Endometrial microvascular endothelial cells (primary cell): ENCODE measurements around the gene ATP2A2. TPM values are rescaled to one million over a fixed set of nuclear protein-coding genes. Genes with fewer than 3 reads are reported as not detected.
"Not testable (repeated sequence)": the region's sequence is repeated elsewhere in the genome, so short reads cannot be mapped to it uniquely, and the experiment has no call there.

Source experiments
- in situ Hi-C: cut with HindIII; loops from 2 replicates; pipeline ENCODE4 v1.10.0; 2017; ENCODE audit warnings: low sequenced_read_pairs, low pct_unique_long_range_greater_than_20kb; ENCODE audit errors: inconsistent ontology term
- total RNA-seq: library from RNA; depleted of rRNA; stranded (reverse); fragments of >200 nt; gene quantifications from one replicate; pipeline ENCODE4 v1.2.3, GENCODE V29; 2015; ENCODE audit errors: inconsistent ontology term

The ATP2A2 gene
- total RNA-seq, 1 donor from 2014 or later: 144 TPM

DNA sequence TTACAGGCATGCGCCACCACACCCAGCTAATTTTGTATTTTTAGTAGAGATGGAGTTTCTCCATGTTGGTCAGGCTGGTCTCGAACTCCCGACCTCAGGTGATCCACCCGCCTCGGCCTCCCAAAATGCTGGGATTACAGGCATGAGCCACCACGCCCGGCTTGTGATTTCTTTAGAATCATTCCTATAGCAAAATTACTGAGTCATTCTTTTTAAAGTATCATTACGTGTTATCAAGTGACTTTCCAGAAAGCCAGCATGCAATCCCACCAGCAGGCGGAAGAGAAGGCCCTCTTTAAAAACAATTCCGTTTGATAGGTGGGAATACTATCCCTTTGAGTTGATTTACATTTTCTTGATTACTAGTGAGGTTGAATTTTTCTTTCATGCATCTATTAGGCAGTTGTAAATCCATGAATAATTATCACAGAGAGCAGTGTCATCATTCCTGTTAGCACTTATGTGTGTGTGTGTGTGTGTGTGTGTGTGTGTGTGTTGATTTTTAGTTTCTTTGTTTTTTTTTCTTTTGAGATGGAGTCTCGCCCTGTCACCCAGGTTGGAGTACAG is 25.1 kb upstream of the ATP2A2 start:
- in situ Hi-C loops: not testable (repeated sequence)

DNA sequence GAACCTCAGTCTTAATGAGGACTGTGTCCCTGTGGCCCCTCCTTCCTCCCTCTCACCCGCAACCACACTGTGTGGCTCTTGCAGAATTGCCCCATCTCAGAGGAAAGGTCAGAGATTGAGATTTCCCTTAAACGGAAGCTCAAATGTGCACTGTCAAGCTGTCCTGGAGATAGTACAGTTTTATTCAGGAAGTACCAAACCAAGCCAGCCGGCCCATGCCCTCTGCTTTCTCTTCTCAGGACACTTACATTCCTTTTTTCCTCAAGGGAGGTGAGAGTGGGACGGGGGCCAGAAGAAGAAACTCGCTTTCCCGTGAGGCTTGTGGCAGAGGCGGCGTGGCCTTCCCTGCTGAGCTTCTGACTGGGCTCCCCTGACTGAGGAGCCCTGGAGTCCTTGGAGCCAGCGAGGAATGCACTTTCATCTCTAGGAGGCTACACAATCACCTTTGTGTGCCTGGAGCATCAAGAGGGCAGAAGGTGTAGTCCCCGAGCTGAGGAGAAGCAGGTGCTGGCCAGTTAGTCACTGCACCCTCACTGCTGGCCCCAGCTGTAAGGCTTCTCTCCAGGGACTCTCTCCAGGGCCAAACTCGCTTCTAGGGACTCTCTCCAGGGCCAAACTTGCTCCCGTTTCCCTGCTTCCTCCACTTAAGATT is 24.1 kb upstream of the ATP2A2 start:
- in situ Hi-C loops: no loop called here

DNA sequence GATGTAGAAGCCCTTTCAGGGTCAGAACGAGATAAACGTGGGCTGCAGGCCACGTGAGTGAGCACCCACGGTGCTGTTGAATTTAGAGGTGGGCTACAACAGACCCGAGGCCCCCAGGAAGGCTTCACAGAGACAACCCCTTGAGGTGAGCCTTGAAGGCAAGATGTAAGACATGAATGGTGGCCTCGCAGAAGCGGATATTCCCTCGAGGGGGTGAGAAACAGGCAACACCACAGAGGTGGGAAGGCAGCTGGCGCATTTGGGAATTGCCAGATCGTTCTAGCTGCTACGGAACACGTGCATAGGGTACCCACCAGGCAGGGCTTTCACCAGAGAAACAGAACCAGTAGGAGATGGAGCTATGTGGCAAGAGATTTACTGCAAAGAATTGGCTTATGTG is 22.6 kb upstream of the ATP2A2 start:
- in situ Hi-C loops: no loop called here

DNA sequence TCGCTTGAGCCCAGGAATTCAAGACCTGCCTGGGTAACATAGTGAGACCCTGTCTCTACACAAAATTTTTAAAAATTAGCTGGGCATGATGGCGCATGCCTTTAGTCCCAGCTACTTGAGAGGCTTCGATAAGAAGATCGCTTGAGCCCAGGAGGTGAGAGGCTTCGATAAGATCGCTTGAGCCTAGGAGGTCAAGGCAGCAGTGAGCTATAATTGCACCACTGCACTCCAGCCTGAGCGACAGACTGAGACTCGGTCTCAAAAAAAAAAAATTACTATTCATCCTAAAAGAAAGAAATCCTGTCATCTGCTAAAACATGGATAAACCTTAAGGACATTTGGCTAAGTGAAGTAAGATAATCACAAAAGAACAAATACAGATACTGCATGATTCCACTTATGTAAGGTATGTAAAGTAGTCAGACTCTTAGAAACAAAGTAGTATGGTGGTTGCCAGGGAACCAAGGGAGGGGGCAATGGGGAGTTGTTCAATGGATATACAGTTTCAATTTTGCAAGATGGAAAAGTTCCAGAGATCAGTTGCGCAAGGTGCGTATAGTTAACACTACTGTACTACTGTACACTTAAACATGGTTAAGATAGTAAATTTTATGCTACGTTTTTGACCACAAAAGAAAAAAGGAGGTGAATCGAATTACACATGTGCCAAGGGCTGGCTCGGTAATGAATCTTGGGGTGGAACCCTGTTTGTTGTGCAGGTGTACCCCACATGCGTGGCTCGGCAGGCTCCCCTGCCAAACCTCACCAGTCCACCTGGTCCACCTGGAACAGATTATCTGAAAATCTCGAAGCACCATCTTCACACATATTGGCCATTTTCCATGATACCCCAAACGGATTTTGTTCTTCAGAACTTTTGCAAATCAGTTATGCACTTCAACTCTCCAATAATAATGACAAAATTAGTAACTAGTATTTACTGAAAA is 18.3 kb upstream of the ATP2A2 start:
- in situ Hi-C loops: no loop called here

DNA sequence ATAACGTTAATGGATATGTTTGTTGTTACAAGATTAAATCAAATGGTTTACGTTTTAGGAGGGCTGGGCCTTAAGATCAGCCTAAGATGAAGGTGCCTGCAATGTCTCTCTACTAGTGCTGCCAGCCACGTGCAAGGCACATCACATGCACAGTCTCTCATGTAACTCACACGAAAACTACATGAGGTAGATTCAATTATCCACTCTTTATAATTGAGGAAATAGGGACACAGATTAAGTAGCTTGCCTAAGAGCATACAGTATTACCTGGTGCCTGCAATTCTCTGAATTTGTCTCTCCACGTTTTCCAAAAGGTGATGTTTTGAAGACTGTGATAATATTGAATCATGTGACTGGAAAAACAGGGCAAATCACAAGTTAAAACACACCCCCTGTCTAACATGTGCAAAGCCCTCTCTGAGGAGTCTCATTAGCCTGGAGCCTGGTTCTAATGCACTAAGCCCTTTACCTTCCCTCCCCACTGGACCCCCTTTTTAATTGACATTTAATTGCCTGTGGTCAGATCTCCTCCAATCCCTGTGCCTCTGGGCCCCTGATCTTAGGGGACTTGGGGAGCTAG is 14.6 kb upstream of the ATP2A2 start:
- in situ Hi-C loops: no loop called here

DNA sequence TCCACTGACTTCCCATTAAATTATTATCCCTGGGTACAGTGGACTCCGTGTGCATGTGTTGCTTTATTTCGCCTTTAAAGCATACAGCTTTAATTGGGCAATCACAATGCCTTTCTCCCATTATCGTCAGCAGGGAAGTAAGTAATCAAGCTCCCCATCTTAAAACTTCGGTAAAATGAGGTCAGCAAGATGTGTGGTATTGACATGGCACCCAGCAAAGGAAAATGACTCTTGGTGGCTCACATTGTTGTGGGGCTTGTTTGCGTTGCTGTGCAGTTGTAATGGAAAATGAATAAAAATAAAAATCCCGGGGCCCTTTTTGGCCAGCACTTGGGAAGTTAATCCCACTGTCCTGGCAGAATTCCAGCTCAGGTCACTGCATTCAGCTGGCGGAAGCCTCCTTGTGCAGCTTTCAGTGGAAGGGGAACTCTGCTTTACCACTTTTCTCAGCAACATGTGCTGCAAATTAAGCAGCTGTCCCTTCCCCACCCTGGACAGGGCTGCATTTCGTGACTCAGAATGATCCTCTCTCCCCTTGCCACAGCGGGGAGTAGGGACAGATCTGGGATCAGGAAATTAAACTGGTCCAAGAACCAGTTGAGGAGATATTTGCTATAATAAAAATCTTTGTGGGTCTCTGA is 13.9 kb upstream of the ATP2A2 start:
- in situ Hi-C loops: no loop called here

DNA sequence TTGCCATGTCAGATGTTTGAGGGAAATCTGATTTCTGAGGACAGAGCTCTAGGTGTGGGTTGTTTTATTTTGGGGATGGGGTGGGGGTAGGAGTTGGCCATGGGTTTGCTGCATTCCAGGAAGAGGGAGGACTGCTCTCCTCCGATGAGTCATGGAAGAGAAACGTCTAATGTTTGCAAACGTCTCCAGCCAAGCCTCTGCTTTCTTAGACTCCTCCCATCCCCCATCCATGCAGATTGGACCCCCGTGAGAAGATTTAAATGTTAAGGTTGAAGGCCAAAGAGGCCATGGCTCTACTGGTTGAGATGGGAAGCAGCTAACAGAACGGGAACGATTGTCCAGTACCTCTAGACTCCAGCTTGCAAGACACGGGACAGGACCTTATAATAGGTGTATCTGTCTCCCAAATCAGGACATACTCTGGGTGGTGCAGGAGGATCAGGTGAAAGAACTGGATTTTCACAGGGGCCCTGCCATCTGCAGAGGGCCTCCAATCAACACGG is 11.4 kb upstream of the ATP2A2 start:
- in situ Hi-C loops: no loop called here

DNA sequence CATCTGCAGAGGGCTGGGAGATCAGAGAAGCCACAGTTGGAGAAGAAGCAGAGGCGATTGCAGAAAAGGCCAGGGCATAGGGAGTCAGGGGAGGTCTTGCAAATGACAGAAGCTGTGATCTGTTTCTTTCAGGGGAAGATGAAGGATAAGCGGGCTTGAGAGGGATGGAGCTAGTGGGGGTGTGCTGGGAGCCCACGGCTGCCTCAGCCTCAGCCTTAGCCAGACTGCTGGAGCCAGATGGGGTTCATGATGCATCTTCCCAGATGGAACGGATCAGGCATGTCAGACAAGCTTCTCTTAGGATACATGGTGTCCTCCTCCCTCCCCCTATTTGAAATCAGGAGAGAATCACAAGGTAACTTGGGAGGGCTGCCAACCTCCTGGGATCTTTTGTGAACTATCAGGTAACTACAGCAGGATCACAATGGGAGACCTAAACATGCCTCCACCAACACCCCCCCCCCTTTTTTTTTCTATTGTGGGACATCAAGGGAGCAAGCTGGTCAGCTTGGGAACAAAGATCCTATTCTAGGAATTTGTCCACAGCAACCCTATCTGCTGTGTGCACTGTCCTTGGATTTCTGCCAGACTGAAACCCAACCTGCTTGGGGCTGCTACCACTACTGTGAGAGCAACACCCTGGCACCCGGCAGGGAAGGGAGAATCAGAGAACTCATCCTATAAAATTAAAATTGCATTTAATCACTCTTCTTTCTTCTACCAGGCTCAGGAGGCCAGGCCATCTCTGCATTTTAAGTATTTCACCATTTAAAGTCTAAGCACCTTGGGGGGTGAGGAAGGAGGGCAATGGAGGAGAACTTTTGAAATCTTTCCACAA is 10.7 kb upstream of the ATP2A2 start:
- in situ Hi-C loops: no loop called here

DNA sequence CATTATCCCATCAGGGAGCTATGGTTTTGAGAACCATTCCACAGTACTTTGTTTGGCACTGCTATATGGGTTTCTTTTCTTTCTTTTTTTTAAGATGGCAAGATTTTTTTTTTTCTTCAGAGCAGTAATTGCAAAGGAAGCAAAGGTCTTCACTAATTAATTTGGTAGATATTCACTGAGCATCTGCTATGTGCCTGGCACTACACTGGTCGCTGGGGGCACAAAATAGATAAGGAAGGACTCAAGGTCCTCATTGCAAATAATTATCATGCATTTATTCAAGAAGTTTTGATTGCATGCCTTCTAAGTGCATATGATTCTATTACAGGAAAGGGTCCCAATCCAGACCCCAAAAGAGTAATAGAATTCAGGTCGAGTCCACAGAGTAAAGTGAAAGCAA is 10.0 kb upstream of the ATP2A2 start:
- in situ Hi-C loops: no loop called here

DNA sequence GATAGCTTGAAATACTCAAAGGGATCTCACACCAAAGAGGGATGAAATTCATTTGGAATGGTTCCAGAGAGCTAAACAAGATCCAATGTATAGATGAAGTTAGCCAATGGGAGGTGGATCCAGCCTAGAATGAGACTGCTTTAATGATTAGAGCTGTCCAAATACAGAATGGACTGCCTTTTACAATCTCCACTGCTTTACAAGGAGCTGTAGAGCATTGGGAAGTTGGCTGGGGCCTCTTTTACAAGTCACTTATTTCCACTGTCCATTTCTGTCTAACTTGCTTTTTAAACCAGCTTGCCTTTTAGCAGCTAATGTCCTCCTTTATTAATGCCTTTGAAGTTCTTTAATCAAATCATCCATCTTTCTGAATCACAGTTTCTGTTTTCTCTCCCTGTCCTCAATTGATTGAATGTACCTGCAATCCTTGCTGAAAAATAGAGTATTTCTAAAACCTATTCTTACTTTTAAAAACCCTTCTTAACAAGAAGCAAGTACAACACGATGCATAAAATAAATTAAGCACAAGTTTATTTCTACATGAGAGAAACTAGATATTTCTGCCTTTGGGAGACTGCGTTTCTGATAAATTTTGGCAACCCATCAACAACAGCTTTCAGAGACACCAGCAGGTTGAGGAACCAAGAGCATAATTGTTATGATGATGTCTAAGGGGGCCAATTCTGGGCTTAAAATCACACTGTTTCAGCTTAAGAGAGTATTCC is 3.4 kb upstream of the ATP2A2 start:
- in situ Hi-C loops: no loop called here

DNA sequence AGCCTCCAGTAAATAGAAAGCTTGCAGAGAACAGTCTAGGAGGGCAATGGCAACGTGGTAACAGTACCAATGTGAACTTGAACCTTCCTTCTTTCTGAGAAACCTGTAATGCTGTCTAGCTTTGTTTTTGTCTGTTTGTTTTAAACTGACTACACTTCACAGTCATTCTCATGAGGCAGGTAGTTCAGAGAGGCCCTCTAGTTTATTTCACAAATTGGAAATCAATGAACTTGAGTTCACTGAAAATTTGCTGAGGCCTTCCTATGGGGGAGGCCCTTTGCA is 2.9 kb upstream of the ATP2A2 start:
- in situ Hi-C loops: no loop called here

DNA sequence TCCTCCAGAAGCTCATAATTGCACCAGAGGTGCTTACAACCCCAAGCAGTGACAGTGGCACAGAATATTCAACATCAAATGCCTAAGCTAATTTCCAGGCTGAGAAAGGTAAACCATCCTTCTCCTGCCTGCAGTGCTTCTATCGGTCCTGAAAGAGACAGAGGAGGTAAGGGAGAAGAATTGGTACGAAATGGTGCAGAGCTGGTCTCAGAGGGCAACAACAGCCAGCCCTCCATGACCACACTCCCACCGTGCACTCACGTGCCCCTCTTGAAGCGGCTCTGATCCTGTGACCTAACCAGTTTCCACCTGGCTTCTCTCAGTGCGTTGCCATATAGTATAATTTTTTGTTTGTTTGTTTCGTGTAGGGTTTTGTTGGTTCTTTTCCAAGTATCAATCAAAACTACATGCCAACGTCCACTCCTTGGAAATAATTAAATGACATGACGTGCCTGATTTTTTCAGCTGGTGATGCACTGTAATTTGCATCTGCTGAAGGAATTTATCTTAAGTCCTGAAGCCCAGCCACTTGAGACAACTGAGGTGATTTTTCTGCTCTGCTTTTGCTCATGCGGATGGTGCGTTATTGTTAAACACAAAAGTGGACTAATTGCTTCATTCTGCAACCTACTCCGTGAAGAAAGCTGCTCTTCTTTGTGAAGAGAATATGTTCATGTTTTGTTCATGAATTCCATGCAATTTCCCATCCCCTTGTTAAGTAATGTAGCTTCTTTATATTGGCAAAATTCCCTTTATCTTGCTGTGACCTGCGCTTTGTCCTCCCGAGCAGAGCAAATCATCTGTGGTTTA is 1.3 kb upstream of the ATP2A2 start:
- in situ Hi-C loops: no loop called here

DNA sequence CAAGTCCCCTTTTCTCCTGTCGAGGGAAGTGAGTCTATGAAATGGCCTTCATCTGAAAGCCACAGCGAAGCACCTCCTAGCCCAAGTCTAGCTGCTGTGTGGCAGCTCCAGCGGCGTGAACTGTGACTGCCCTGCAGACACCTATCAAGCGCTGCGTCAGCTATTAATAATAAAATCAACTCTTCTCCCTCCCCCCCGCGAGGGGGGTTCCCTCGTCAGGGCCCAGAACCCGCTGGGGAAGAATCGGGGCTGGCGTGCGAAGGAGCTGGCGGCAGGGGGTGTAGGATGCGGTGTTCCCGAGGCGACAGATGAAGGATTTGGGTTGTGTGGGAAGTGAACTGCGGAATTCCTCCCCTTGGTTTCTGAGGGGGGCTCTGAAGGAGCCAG is 662 bp upstream of the ATP2A2 start:
- in situ Hi-C loops: no loop called here

DNA sequence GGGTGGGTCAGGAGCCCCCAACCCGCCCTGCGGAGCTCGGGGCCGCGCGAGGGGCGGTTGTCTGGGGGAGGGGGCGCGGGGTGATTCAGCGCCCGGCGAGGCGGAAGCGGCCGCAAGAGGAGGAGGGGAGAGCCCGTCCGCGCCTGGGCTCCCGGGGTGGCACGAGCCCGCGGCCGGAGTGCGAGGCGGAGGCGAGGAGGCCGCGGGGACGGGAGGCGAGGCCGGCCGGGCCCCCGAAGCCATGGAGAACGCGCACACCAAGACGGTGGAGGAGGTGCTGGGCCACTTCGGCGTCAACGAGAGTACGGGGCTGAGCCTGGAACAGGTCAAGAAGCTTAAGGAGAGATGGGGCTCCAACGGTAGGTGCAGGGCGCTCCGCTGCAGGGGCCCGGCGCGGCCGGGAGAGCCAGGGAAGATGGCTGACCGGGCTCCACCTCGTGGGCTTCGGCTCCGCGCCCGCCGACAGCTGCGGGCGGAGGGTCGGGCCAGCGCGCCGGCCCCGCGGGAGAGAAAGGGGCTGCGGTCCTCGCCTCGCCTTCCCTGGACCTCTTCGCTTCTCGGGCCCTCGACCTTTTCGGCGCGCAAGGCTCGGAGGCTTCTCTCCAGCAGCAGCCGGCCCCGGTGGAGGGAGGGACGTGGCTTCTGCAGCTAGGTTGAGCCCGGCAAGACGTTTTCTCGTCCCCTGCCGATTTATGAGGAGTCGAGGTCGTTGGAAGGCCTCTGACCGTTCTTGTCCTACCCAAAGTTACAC is 677 bp downstream of the ATP2A2 start:
- in situ Hi-C loops: no loop called here

DNA sequence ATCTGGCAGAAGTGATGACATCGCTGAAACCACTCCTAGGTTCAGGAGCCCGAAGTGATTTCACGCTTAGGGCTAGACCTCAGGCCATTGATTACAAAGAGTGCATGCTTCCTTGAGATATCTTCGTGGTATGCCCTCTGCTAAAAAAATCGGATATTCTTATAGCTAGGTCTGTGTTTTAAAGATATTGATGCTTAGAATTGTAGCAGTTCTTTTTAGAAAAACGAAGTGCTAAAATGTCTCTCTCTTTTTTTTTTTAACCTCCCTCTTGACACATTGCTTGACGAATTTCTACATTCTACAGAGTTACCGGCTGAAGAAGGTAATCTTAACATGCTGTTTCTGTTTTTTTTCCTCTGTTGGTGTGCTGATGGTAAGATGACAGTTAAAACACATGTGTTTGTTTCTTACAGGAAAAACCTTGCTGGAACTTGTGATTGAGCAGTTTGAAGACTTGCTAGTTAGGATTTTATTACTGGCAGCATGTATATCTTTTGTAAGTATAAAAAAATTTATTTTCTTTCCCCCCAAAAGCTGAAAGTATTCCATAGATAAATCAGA is 1.3 kb downstream of the ATP2A2 start:
- in situ Hi-C loops: no loop called here
